Osteocyte (in vitro differentiated cells): ENCODE data around the gene FAM193A. TPM values are rescaled to one million over a fixed set of nuclear protein-coding genes. Genes with fewer than 3 reads are reported as not detected.

Experiments used
- DNase-seq: peaks from one replicate; pipeline ENCODE4 v3.0.0; 2021; ENCODE audit warnings: mixed read lengths; ENCODE audit not compliant: unreplicated experiment; ENCODE audit errors: extremely low spot score
- H3K27ac Mint-ChIP-seq: one replicate; pipeline ENCODE4 v1.8.0; 2021; ENCODE audit warnings: mild to moderate bottlenecking, mixed read lengths; ENCODE audit not compliant: unreplicated experiment
- H3K27me3 Mint-ChIP-seq: one replicate; pipeline ENCODE4 v1.8.0; 2021; ENCODE audit warnings: mixed read lengths; ENCODE audit not compliant: unreplicated experiment
- H3K36me3 Mint-ChIP-seq: one replicate; pipeline ENCODE4 v1.8.0; 2021; ENCODE audit warnings: mixed read lengths; ENCODE audit not compliant: unreplicated experiment
- H3K4me1 Mint-ChIP-seq: one replicate; pipeline ENCODE4 v1.8.0; 2021; ENCODE audit warnings: mixed read lengths; ENCODE audit not compliant: unreplicated experiment
- H3K4me3 Mint-ChIP-seq: one replicate; pipeline ENCODE4 v1.8.0; 2021; ENCODE audit warnings: mild to moderate bottlenecking, moderate library complexity, mixed read lengths; ENCODE audit not compliant: unreplicated experiment
- H3K9me3 Mint-ChIP-seq: one replicate; pipeline ENCODE4 v1.8.0; 2021; ENCODE audit warnings: mixed read lengths; ENCODE audit not compliant: unreplicated experiment
- total RNA-seq: library from RNA; stranded (reverse); gene quantifications from 2 replicates; pipeline ENCODE4 v1.2.1, GENCODE V29; 2021
- TF ChIP-seq, protein P1 (sequence below): fragments of 200-600 bp; sonication (generic); IDR thresholded peaks from 2 replicates; pipeline ENCODE4 v1.5.0; 2021; ENCODE audit warnings: antibody characterized with exemption, mild to moderate bottlenecking, moderate library complexity

The FAM193A gene
- total RNA-seq, 1 donor from 2014 or later: 35.3 TPM

- H3K36me3 Mint-ChIP-seq: peaks cover 2% of the 10 kb centered on the region
- H3K9me3 Mint-ChIP-seq: no peaks in the 10 kb centered on the region
- H3K27me3 Mint-ChIP-seq: no peaks in the 10 kb centered on the region
- H3K27ac Mint-ChIP-seq: no peak overlapping the region
- no peak overlapping the region for H3K4me3 Mint-ChIP-seq
- DNase-seq: no peak
- peaks cover 18% of the 10 kb centered on the region for H3K4me1 Mint-ChIP-seq
- TF ChIP-seq, protein P1, sequence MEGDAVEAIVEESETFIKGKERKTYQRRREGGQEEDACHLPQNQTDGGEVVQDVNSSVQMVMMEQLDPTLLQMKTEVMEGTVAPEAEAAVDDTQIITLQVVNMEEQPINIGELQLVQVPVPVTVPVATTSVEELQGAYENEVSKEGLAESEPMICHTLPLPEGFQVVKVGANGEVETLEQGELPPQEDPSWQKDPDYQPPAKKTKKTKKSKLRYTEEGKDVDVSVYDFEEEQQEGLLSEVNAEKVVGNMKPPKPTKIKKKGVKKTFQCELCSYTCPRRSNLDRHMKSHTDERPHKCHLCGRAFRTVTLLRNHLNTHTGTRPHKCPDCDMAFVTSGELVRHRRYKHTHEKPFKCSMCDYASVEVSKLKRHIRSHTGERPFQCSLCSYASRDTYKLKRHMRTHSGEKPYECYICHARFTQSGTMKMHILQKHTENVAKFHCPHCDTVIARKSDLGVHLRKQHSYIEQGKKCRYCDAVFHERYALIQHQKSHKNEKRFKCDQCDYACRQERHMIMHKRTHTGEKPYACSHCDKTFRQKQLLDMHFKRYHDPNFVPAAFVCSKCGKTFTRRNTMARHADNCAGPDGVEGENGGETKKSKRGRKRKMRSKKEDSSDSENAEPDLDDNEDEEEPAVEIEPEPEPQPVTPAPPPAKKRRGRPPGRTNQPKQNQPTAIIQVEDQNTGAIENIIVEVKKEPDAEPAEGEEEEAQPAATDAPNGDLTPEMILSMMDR: no peak
These were observed 38.4 kb downstream of the FAM193A start for GRCh38 chr4:2574863-2575262.

DNA sequence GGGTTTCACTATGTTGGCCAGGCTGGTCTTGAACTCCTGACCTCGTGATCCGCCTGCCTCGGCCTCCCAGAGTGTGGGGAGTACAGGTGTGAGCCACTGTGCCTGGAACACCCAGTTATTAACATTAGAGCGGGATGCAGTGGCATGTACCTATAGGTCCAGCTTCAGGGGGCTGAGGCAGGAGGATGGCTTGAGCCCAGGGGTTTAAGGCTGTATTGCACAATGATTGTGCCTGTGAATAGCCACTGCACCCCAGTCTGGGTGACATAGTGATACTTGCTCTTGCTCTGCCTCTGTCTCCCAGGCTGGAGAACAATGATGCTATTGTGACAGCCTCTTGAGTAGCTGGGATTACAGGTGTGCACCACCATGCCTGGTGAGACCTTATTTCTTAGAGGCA, 39.8 kb downstream of the FAM193A start:
- TF ChIP-seq, protein P1: no peak
- Mint-ChIP-seq H3K36me3 (peaks cover 2% of the 10 kb centered on the region), H3K4me1 (peaks cover 11% of the 10 kb centered on the region), H3K4me3 (no peak overlapping the region), H3K9me3 (no peaks in the 10 kb centered on the region), H3K27ac (no peak overlapping the region), H3K27me3 (no peaks in the 10 kb centered on the region)
- DNase-seq: no peak

- DNase-seq: no peak
- Mint-ChIP-seq H3K27me3 (no peaks in the 10 kb centered on the region), H3K9me3 (no peaks in the 10 kb centered on the region), H3K4me3 (no peak overlapping the region), H3K36me3 (peaks cover 2% of the 10 kb centered on the region), H3K27ac (no peak overlapping the region), H3K4me1 (peaks cover 15% of the 10 kb centered on the region)
- TF ChIP-seq, protein P1: no peak
These were observed 41.7 kb downstream of the FAM193A start for GRCh38 chr4:2578106-2578505.

DNA sequence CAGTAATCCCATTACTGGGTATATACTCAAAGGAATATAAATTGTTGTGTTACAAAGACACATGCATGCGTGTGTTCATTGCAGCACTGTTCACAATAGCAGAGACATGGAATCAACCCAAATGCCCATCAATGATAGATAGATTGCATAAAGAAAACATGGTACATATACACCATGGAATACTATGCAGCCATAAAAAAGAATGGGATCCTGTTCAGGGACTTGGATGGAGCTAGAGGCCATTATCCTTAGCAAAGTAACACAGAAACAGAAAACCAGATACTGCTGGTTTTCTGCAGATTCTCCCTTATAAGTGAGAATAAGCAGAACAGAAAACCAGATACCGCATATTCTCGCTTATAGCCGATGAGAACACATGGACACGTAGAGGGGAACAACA, 43.5 kb downstream of the FAM193A start:
- DNase-seq: no peak
- H3K27ac Mint-ChIP-seq: no peak overlapping the region

GRCh38 chr4:2583092-2583491, 46.6 kb downstream of the FAM193A start:
- H3K27ac Mint-ChIP-seq: peak overlapping the region; percentile 33
- TF ChIP-seq, protein P1: no peak
- peaks cover 5% of the 10 kb centered on the region for H3K36me3 Mint-ChIP-seq
- no peaks in the 10 kb centered on the region for H3K27me3 Mint-ChIP-seq
- no peak overlapping the region for H3K4me3 Mint-ChIP-seq
- peaks cover 27% of the 10 kb centered on the region for H3K4me1 Mint-ChIP-seq
- no peaks in the 10 kb centered on the region for H3K9me3 Mint-ChIP-seq
- no peak for DNase-seq

More for the DNA sequence above, 43.5 kb downstream of the FAM193A start:
- Mint-ChIP-seq H3K4me1 (peaks cover 17% of the 10 kb centered on the region), H3K4me3 (no peak overlapping the region), H3K27me3 (no peaks in the 10 kb centered on the region), H3K36me3 (peaks cover 5% of the 10 kb centered on the region), H3K9me3 (no peaks in the 10 kb centered on the region)
- TF ChIP-seq, protein P1: no peak
